GM23338 (cell line): ENCODE measurements around the gene PRKCH. TPM values are rescaled to one million over a fixed set of nuclear protein-coding genes. Genes with fewer than 3 reads are reported as not detected.

Source experiments
- ATAC-seq: fragments of 200-7000 bp; cut with Tn5 transposase; 3 replicates; pipeline ENCODE4 v1.9.1; 2020
- DNase-seq: peaks from one replicate; pipeline ENCODE4 v3.0.0-alpha.2; 2015; ENCODE audit warnings: low spot score
- H2AFZ ChIP-seq: fragments of 200-600 bp; sonication (generic); 2 replicates; pipeline ENCODE4 v1.8.0; 2016; ENCODE audit warnings: antibody characterized with exemption, mild to moderate bottlenecking, moderate library complexity
- H3F3A ChIP-seq: fragments of 200-600 bp; sonication (generic); replicated peaks from 2 replicates; pipeline ENCODE4 v1.8.0; 2017; ENCODE audit warnings: antibody characterized with exemption, mixed run types, low read depth
- H3K27ac ChIP-seq: fragments of 200-600 bp; sonication (generic); 2 replicates; pipeline ENCODE4 v1.6.1; 2016; ENCODE audit warnings: low read depth
- H3K27me3 ChIP-seq: fragments of 200-600 bp; sonication (generic); 2 replicates; pipeline ENCODE4 v1.8.0; 2016; ENCODE audit warnings: mild to moderate bottlenecking, mixed run types, moderate library complexity; ENCODE audit not compliant: insufficient read depth
- H3K36me3 ChIP-seq: fragments of 200-600 bp; sonication (generic); 2 replicates; pipeline ENCODE4 v1.8.0; 2016; ENCODE audit warnings: mild to moderate bottlenecking; ENCODE audit not compliant: insufficient read depth
- H3K4me1 ChIP-seq: fragments of 200-600 bp; sonication (generic); 2 replicates; pipeline ENCODE4 v1.8.0; 2016; ENCODE audit warnings: mild to moderate bottlenecking, moderate library complexity; ENCODE audit not compliant: insufficient read depth
- H3K4me2 ChIP-seq: fragments of 200-600 bp; sonication (generic); 2 replicates; pipeline ENCODE4 v1.7.1; 2017; ENCODE audit warnings: mixed run types
- H3K4me3 ChIP-seq: fragments of 200-600 bp; sonication (generic); 2 replicates; pipeline ENCODE4 v1.6.1; 2016; ENCODE audit warnings: mixed run types
- H3K79me2 ChIP-seq: fragments of 200-600 bp; sonication (generic); replicated peaks from 2 replicates; pipeline ENCODE4 v1.8.0; 2017; ENCODE audit warnings: mild to moderate bottlenecking; ENCODE audit not compliant: insufficient read depth
- H3K9me2 ChIP-seq: fragments of 200-600 bp; sonication (generic); 2 replicates; pipeline ENCODE4 v1.8.0; 2017; ENCODE audit not compliant: insufficient read depth
- H4K20me1 ChIP-seq: fragments of 200-600 bp; sonication (generic); replicated peaks from 2 replicates; pipeline ENCODE4 v1.8.0; 2017; ENCODE audit warnings: mild to moderate bottlenecking; ENCODE audit not compliant: insufficient read depth
- H3K27ac Mint-ChIP-seq: 2 replicates; pipeline ENCODE4 v1.8.0; 2020; ENCODE audit warnings: inconsistent platforms, mild to moderate bottlenecking, moderate library complexity, mixed read lengths
- H3K27me3 Mint-ChIP-seq: 3 replicates; pipeline ENCODE4 v1.8.0; 2022; ENCODE audit warnings: low read depth, mild to moderate bottlenecking, moderate library complexity, mixed read lengths, inconsistent platforms; ENCODE audit not compliant: insufficient read depth, poor library complexity
- H3K36me3 Mint-ChIP-seq: 3 replicates; pipeline ENCODE4 v1.8.0; 2021; ENCODE audit warnings: low read depth, mild to moderate bottlenecking, inconsistent platforms, moderate library complexity, mixed read lengths
- H3K4me1 Mint-ChIP-seq: 3 replicates; pipeline ENCODE4 v1.8.0; 2020; ENCODE audit warnings: mild to moderate bottlenecking, inconsistent platforms, mixed read lengths
- H3K4me3 Mint-ChIP-seq: 3 replicates; pipeline ENCODE4 v1.8.0; 2021; ENCODE audit warnings: moderate library complexity, mild to moderate bottlenecking, inconsistent platforms, mixed read lengths
- H3K9me3 Mint-ChIP-seq: 3 replicates; pipeline ENCODE4 v1.8.0; 2020; ENCODE audit warnings: moderate library complexity, mild to moderate bottlenecking, inconsistent platforms, mixed read lengths
- ZNF114 ChIP-seq: fragments of 250-450 bp; sonication (Bioruptor Pico); IDR thresholded peaks from 2 replicates; pipeline ENCODE4 v1.5.0; 2020; ENCODE audit warnings: mild to moderate bottlenecking, moderate library complexity
- polyA plus RNA-seq: library from polyadenylated mRNA; unstranded; fragments of >200 nt; fragmentation: Nextera tagmentation; extraction: Ambion mirVana; gene quantifications from 2 replicates; pipeline ENCODE4 v1.2.1, GENCODE V29; 2016
- total RNA-seq: library from RNA; depleted of rRNA; stranded (reverse); fragments of >200 nt; shearing (Covaris generic); gene quantifications from 2 replicates; pipeline ENCODE4 v1.2.3, GENCODE V29; 2014
- TF ChIP-seq, protein P1 (sequence below): fragments of 250-450 bp; sonication (Bioruptor Pico); IDR thresholded peaks from 2 replicates; pipeline ENCODE4 v1.5.0; 2020; ENCODE audit warnings: mild to moderate bottlenecking, moderate library complexity
- TF ChIP-seq, protein P2 (sequence below): IDR thresholded peaks from 2 replicates; pipeline ENCODE4 v1.6.1; 2016; ENCODE audit warnings: antibody characterized with exemption

Gene PRKCH
- total and polyA plus RNA-seq, 2 experiments from 2014 or later = 5.4 to 10.1 TPM

DNA sequence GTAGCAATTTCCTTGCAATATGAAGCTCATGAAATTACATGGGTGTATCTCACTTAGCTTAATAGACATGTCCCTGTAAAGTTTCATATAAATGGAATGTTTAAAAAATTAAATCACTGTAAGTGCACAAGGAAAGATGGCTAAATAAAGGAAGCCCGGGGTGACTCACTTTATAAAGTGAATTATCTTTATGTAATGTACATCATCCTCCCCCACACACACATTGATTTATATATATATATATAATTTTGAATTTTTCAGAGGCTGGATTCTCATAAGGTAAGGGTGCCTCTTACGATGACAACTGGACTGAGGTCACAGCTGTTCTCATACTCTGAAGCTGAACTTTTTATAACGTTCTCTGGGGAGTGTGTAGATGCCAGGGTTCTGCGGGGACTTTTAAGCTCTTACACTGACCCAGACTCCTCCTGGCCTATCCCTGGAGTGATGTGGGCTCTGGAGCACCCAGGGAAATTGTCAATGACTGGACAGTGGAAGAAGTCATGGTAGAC lies 265.2 kb downstream of the PRKCH start (continued):
- TF ChIP-seq, protein P1, sequence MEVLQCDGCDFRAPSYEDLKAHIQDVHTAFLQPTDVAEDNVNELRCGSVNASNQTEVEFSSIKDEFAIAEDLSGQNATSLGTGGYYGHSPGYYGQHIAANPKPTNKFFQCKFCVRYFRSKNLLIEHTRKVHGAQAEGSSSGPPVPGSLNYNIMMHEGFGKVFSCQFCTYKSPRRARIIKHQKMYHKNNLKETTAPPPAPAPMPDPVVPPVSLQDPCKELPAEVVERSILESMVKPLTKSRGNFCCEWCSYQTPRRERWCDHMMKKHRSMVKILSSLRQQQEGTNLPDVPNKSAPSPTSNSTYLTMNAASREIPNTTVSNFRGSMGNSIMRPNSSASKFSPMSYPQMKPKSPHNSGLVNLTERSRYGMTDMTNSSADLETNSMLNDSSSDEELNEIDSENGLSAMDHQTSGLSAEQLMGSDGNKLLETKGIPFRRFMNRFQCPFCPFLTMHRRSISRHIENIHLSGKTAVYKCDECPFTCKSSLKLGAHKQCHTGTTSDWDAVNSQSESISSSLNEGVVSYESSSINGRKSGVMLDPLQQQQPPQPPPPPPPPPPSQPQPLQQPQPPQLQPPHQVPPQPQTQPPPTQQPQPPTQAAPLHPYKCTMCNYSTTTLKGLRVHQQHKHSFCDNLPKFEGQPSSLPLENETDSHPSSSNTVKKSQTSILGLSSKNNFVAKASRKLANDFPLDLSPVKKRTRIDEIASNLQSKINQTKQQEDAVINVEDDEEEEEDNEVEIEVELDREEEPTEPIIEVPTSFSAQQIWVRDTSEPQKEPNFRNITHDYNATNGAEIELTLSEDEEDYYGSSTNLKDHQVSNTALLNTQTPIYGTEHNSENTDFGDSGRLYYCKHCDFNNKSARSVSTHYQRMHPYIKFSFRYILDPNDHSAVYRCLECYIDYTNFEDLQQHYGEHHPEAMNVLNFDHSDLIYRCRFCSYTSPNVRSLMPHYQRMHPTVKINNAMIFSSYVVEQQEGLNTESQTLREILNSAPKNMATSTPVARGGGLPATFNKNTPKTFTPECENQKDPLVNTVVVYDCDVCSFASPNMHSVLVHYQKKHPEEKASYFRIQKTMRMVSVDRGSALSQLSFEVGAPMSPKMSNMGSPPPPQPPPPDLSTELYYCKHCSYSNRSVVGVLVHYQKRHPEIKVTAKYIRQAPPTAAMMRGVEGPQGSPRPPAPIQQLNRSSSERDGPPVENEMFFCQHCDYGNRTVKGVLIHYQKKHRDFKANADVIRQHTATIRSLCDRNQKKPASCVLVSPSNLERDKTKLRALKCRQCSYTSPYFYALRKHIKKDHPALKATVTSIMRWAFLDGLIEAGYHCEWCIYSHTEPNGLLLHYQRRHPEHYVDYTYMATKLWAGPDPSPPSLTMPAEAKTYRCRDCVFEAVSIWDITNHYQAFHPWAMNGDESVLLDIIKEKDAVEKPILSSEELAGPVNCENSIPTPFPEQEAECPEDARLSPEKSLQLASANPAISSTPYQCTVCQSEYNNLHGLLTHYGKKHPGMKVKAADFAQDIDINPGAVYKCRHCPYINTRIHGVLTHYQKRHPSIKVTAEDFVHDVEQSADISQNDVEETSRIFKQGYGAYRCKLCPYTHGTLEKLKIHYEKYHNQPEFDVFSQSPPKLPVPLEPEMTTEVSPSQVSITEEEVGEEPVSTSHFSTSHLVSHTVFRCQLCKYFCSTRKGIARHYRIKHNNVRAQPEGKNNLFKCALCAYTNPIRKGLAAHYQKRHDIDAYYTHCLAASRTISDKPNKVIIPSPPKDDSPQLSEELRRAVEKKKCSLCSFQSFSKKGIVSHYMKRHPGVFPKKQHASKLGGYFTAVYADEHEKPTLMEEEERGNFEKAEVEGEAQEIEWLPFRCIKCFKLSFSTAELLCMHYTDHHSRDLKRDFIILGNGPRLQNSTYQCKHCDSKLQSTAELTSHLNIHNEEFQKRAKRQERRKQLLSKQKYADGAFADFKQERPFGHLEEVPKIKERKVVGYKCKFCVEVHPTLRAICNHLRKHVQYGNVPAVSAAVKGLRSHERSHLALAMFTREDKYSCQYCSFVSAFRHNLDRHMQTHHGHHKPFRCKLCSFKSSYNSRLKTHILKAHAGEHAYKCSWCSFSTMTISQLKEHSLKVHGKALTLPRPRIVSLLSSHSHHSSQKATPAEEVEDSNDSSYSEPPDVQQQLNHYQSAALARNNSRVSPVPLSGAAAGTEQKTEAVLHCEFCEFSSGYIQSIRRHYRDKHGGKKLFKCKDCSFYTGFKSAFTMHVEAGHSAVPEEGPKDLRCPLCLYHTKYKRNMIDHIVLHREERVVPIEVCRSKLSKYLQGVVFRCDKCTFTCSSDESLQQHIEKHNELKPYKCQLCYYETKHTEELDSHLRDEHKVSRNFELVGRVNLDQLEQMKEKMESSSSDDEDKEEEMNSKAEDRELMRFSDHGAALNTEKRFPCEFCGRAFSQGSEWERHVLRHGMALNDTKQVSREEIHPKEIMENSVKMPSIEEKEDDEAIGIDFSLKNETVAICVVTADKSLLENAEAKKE (CRISPR knock-in tag) = no peak
- no peak for TF ChIP-seq ZNF114 (CRISPR knock-in tag)

DNA sequence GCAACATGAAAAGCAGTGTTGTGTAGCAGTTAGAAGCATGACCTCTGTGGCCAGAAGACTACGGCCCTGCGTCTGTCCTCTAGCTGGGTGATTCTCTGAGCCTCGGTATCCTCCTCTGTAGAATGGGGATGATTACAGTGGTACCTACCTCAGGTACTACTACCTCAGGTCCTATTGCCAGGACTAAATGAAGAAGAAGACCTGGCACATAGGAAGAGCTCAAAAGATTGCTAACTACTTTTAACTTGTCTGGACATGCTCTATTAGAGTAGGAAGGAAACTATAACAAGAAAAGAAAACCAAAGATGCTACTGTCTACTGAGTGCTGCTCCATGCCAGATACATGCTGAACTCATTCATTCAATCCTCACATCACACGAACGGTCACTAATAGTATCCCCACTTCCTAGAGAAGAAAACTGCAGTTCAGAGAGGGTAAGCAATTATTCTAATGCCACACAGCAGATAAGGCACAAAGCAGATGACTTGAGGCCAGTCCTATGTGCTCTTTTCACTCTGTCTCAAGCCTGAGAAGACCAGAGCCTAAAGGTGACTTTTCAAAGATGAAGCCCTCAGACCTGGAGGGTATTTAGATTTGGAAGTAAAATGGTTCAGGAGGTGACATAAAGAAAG lies 265.8 kb downstream of the PRKCH start:
- Mint-ChIP-seq H3K36me3 (no peaks in the 10 kb centered on the region), H3K4me1 (peaks cover 18% of the 10 kb centered on the region), H3K9me3 (no peaks in the 10 kb centered on the region; the same call in 2 of the 3 replicates), H3K27ac (no peak overlapping the region), H3K27me3 (no peaks in the 10 kb centered on the region), H3K4me3 (no peak overlapping the region)
- DNase-seq (no peak), ATAC-seq (no peak)
- Histone ChIP-seq H3F3A (no peaks in the 10 kb centered on the region), H3K4me3 (no peak overlapping the region), H4K20me1 (no peaks in the 10 kb centered on the region), H3K4me1 (no peaks in the 10 kb centered on the region), H3K9me2 (no peaks in the 10 kb centered on the region), H3K27me3 (no peaks in the 10 kb centered on the region), H3K27ac (no peak overlapping the region), H3K36me3 (no peaks in the 10 kb centered on the region), H3K79me2 (no peaks in the 10 kb centered on the region), H3K4me2 (no peak overlapping the region), H2AFZ (peak overlapping the region; percentile 14; the same call in 1 of the 2 replicates)
- TF ChIP-seq, protein P2, sequence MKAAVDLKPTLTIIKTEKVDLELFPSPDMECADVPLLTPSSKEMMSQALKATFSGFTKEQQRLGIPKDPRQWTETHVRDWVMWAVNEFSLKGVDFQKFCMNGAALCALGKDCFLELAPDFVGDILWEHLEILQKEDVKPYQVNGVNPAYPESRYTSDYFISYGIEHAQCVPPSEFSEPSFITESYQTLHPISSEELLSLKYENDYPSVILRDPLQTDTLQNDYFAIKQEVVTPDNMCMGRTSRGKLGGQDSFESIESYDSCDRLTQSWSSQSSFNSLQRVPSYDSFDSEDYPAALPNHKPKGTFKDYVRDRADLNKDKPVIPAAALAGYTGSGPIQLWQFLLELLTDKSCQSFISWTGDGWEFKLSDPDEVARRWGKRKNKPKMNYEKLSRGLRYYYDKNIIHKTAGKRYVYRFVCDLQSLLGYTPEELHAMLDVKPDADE = no peak
